ENCODE data around the gene CNTLN.
"Not testable (repeated sequence)": the region's sequence is repeated elsewhere in the genome, so short reads cannot be mapped to it uniquely, and the experiment has no call there.

CNTLN gene

GRCh38 chr9:17521100-17521855 lies 386.4 kb downstream of the CNTLN start:
- Histone ChIP-seq H3K4me1 (ENCODE audit: control insufficient read depth, insufficient read depth, low read length) (no peaks in the 10 kb centered on the region), H3K9me3 (ENCODE audit: control insufficient read depth, low read length) (no peaks in the 10 kb centered on the region), H3K36me3 (ENCODE audit: control insufficient read depth, insufficient read depth, low read length, severe bottlenecking) (no peaks in the 10 kb centered on the region), H3K27me3 (replicated peaks; ENCODE audit: control insufficient read depth, insufficient read depth, low read length) (no peaks in the 10 kb centered on the region), H3K4me3 (ENCODE audit: low read length) (no peak overlapping the region), H3K9ac (ENCODE audit: low read length) (no peak overlapping the region)
- DNase-seq (ENCODE audit: low read depth) = no peak

- DNase-seq (ENCODE audit: low read depth); H3K36me3 ChIP-seq (ENCODE audit: control insufficient read depth, insufficient read depth, low read length, severe bottlenecking); H3K9me3 ChIP-seq (ENCODE audit: control insufficient read depth, low read length); H3K9ac ChIP-seq (ENCODE audit: low read length); H3K4me1 ChIP-seq (ENCODE audit: control insufficient read depth, insufficient read depth, low read length); H3K27me3 ChIP-seq (replicated peaks; ENCODE audit: control insufficient read depth, insufficient read depth, low read length); H3K4me3 ChIP-seq (ENCODE audit: low read length): not testable (repeated sequence)
Observed at GRCh38 chr9:17526726-17527125, 391.9 kb downstream of the CNTLN start.

GRCh38 chr9:17528859-17529258 lies 394.0 kb downstream of the CNTLN start:
- H3K4me1 ChIP-seq (ENCODE audit: control insufficient read depth, insufficient read depth, low read length) = peaks cover 2% of the 10 kb centered on the region
- H3K36me3 ChIP-seq (ENCODE audit: control insufficient read depth, insufficient read depth, low read length, severe bottlenecking) = no peaks in the 10 kb centered on the region
- no peak overlapping the region for H3K4me3 ChIP-seq (ENCODE audit: low read length)
- DNase-seq (ENCODE audit: low read depth) = peak; percentile 62
- no peaks in the 10 kb centered on the region for H3K9me3 ChIP-seq (ENCODE audit: control insufficient read depth, low read length)
- no peaks in the 10 kb centered on the region for H3K27me3 ChIP-seq (replicated peaks; ENCODE audit: control insufficient read depth, insufficient read depth, low read length)
- H3K9ac ChIP-seq (ENCODE audit: low read length) = no peak overlapping the region

GRCh38 chr9:17531642-17532254 lies 396.9 kb downstream of the CNTLN start:
- Histone ChIP-seq H3K36me3 (ENCODE audit: control insufficient read depth, insufficient read depth, low read length, severe bottlenecking) (no peaks in the 10 kb centered on the region), H3K27me3 (replicated peaks; ENCODE audit: control insufficient read depth, insufficient read depth, low read length) (no peaks in the 10 kb centered on the region), H3K9ac (ENCODE audit: low read length) (peak overlapping the region; percentile 40), H3K4me3 (ENCODE audit: low read length) (no peak overlapping the region), H3K9me3 (ENCODE audit: control insufficient read depth, low read length) (no peaks in the 10 kb centered on the region), H3K4me1 (ENCODE audit: control insufficient read depth, insufficient read depth, low read length) (peaks cover 2% of the 10 kb centered on the region)
- peak; percentile 82 for DNase-seq (ENCODE audit: low read depth)

GRCh38 chr9:17532461-17532860 lies 397.6 kb downstream of the CNTLN start:
- Histone ChIP-seq H3K4me3 (ENCODE audit: low read length) (no peak overlapping the region), H3K9me3 (ENCODE audit: control insufficient read depth, low read length) (no peaks in the 10 kb centered on the region), H3K9ac (ENCODE audit: low read length) (no peak overlapping the region), H3K36me3 (ENCODE audit: control insufficient read depth, insufficient read depth, low read length, severe bottlenecking) (no peaks in the 10 kb centered on the region), H3K27me3 (replicated peaks; ENCODE audit: control insufficient read depth, insufficient read depth, low read length) (no peaks in the 10 kb centered on the region), H3K4me1 (ENCODE audit: control insufficient read depth, insufficient read depth, low read length) (peaks cover 2% of the 10 kb centered on the region)
- no peak for DNase-seq (ENCODE audit: low read depth)

GRCh38 chr9:17535176-17535575 lies 400.3 kb downstream of the CNTLN start:
- H3K4me1 ChIP-seq (ENCODE audit: control insufficient read depth, insufficient read depth, low read length) = peaks cover 2% of the 10 kb centered on the region
- H3K9me3 ChIP-seq (ENCODE audit: control insufficient read depth, low read length) = no peaks in the 10 kb centered on the region
- H3K27me3 ChIP-seq (replicated peaks; ENCODE audit: control insufficient read depth, insufficient read depth, low read length) = no peaks in the 10 kb centered on the region
- no peaks in the 10 kb centered on the region for H3K36me3 ChIP-seq (ENCODE audit: control insufficient read depth, insufficient read depth, low read length, severe bottlenecking)
- no peak overlapping the region for H3K4me3 ChIP-seq (ENCODE audit: low read length)
- no peak for DNase-seq (ENCODE audit: low read depth)
- no peak overlapping the region for H3K9ac ChIP-seq (ENCODE audit: low read length)

- Histone ChIP-seq H3K4me1 (ENCODE audit: control insufficient read depth, insufficient read depth, low read length) (peaks cover 2% of the 10 kb centered on the region), H3K4me3 (ENCODE audit: low read length) (no peak overlapping the region), H3K27me3 (replicated peaks; ENCODE audit: control insufficient read depth, insufficient read depth, low read length) (no peaks in the 10 kb centered on the region), H3K9ac (ENCODE audit: low read length) (no peak overlapping the region), H3K36me3 (ENCODE audit: control insufficient read depth, insufficient read depth, low read length, severe bottlenecking) (no peaks in the 10 kb centered on the region), H3K9me3 (ENCODE audit: control insufficient read depth, low read length) (no peaks in the 10 kb centered on the region)
- DNase-seq (ENCODE audit: low read depth) = no peak
Observed at GRCh38 chr9:17536027-17536426, 401.2 kb downstream of the CNTLN start.

- Histone ChIP-seq H3K4me3 (ENCODE audit: low read length) (no peak overlapping the region), H3K4me1 (ENCODE audit: control insufficient read depth, insufficient read depth, low read length) (no peaks in the 10 kb centered on the region), H3K36me3 (ENCODE audit: control insufficient read depth, insufficient read depth, low read length, severe bottlenecking) (no peaks in the 10 kb centered on the region), H3K27me3 (replicated peaks; ENCODE audit: control insufficient read depth, insufficient read depth, low read length) (no peaks in the 10 kb centered on the region), H3K9me3 (ENCODE audit: control insufficient read depth, low read length) (peaks cover 4% of the 10 kb centered on the region), H3K9ac (ENCODE audit: low read length) (no peak overlapping the region)
- no peak for DNase-seq (ENCODE audit: low read depth)
Observed at GRCh38 chr9:17551023-17551422, 416.2 kb downstream of the CNTLN start.

Data from adipocyte (in vitro differentiated cells).